DND-41 (cell line): Measurements from ENCODE around the gene RNLS.

ENCODE experiments used
- ATAC-seq: fragments of 200-7000 bp; cut with Tn5 transposase; 3 replicates; pipeline ENCODE4 v1.9.1; 2021; ENCODE audit warnings: low read depth; ENCODE audit not compliant: insufficient read depth
- DNase-seq: peaks from one replicate; pipeline ENCODE4 v3.0.0-alpha.2; 2020
- H2AFZ ChIP-seq: 2 replicates; pipeline ENCODE4 v1.6.0; 2012; ENCODE audit warnings: low read depth, low read length
- H3K27ac ChIP-seq: 2 replicates; pipeline ENCODE4 v1.5.1; 2012; ENCODE audit warnings: low read length, inconsistent platforms
- H3K27me3 ChIP-seq: fragments of 200-600 bp; sonication (generic); 2 replicates; pipeline ENCODE4 v1.6.0; 2012; ENCODE audit warnings: low read length, mild to moderate bottlenecking, inconsistent platforms; ENCODE audit not compliant: insufficient read depth, poor library complexity
- H3K36me3 ChIP-seq: 2 replicates; pipeline ENCODE4 v1.5.1; 2012; ENCODE audit warnings: low read length, inconsistent platforms; ENCODE audit not compliant: insufficient read depth
- H3K4me1 ChIP-seq: 2 replicates; pipeline ENCODE4 v1.5.1; 2012; ENCODE audit warnings: mild to moderate bottlenecking, low read length; ENCODE audit not compliant: insufficient read depth
- H3K4me2 ChIP-seq: 2 replicates; pipeline ENCODE4 v1.6.0; 2012; ENCODE audit warnings: mild to moderate bottlenecking, moderate library complexity, low read length, inconsistent platforms; ENCODE audit not compliant: insufficient read depth
- H3K4me3 ChIP-seq, 2 experiments: fragments of 200-600 bp in 1 of 2; shearing (Covaris generic) in 1 of 2; 2 replicates each; pipeline ENCODE4 v1.5.1; 2012 to 2016; ENCODE audit warnings: inconsistent platforms in 2 of 2, low read length in 2 of 2, mild to moderate bottlenecking in 2 of 2, low read depth in 1 of 2, moderate library complexity in 1 of 2
- H3K79me2 ChIP-seq: 2 replicates; pipeline ENCODE4 v1.6.0; 2012; ENCODE audit warnings: low read length, inconsistent platforms; ENCODE audit not compliant: insufficient read depth
- H3K9ac ChIP-seq: 2 replicates; pipeline ENCODE4 v1.6.0; 2012; ENCODE audit warnings: low read depth, mild to moderate bottlenecking, inconsistent platforms, low read length, moderate library complexity
- H3K9me3 ChIP-seq: 2 replicates; pipeline ENCODE4 v1.5.1; 2012; ENCODE audit warnings: low read length, moderate library complexity, mild to moderate bottlenecking, inconsistent platforms; ENCODE audit not compliant: insufficient read depth, severe bottlenecking
- H4K20me1 ChIP-seq: 2 replicates; pipeline ENCODE4 v1.6.0; 2012; ENCODE audit warnings: low read length; ENCODE audit not compliant: insufficient read depth
- CTCF ChIP-seq: IDR thresholded peaks from 2 replicates; pipeline ENCODE4 v1.5.1; 2012; ENCODE audit warnings: borderline replicate concordance, low read length, moderate library complexity, mild to moderate bottlenecking; ENCODE audit not compliant: poor library complexity, severe bottlenecking; ENCODE audit errors: extremely low read depth
- EZH2 ChIP-seq: IDR thresholded peaks from 3 replicates; pipeline ENCODE4 v1.6.1; 2012; ENCODE audit warnings: borderline replicate concordance, low read depth, mild to moderate bottlenecking, moderate library complexity, low read length, inconsistent platforms; ENCODE audit not compliant: severe bottlenecking

Gene RNLS

GRCh38 chr10:88386821-88387773, 196.0 kb downstream of the RNLS start:
- Histone ChIP-seq H3K27ac (peak overlapping the region; percentile 99), H3K4me2 (peak overlapping the region; percentile 63), H2AFZ (no peak overlapping the region), H3K9me3 (peaks cover 17% of the 10 kb centered on the region), H3K4me1 (peaks cover 94% of the 10 kb centered on the region), H3K27me3 (no peaks in the 10 kb centered on the region), H3K36me3 (0 out of 2 replicates have a peak, but pooled peaks cover under 1% of the 10 kb centered on the region), H4K20me1 (no peaks in the 10 kb centered on the region), H3K9ac (peak overlapping the region; percentile 73), H3K4me3 (peak overlapping the region in 1 of 2 experiments; percentile 36; a peak in 2 of 4 replicates), H3K79me2 (0 out of 2 replicates have a peak, but pooled peaks cover 8% of the 10 kb centered on the region)
- DNase-seq: peak; percentile 90
- ATAC-seq: peak; percentile 76
- TF ChIP-seq EZH2: no peak
- no peak for TF ChIP-seq CTCF

- TF ChIP-seq EZH2 (no peak), CTCF (no peak)
- Histone ChIP-seq H3K9ac (peak overlapping the region; percentile 73), H3K79me2 (0 out of 2 replicates have a peak, but pooled peaks cover 8% of the 10 kb centered on the region), H3K9me3 (peaks cover 20% of the 10 kb centered on the region), H3K4me2 (peak overlapping the region; percentile 63), H3K36me3 (0 out of 2 replicates have a peak, but pooled peaks cover 3% of the 10 kb centered on the region), H3K4me3 (peak overlapping the region in 1 of 2 experiments; percentile 36; a peak in 1 of 4 replicates), H3K27ac (peak overlapping the region; percentile 99), H3K27me3 (no peaks in the 10 kb centered on the region), H2AFZ (0 out of 2 replicates have a peak overlapping the region, but pooled peaks have one; percentile 20), H3K4me1 (peaks cover 86% of the 10 kb centered on the region), H4K20me1 (no peaks in the 10 kb centered on the region)
- DNase-seq (peak; percentile 26), ATAC-seq (peak; percentile 7; the same call in 1 of the 3 replicates)
These were observed 196.8 kb downstream of the RNLS start for GRCh38 chr10:88386204-88386788.

GRCh38 chr10:88385601-88386203, 197.4 kb downstream of the RNLS start:
- peak overlapping the region in 1 of 2 experiments; percentile 39; a peak in 2 of 4 replicates for H3K4me3 ChIP-seq
- H3K9me3 ChIP-seq: peaks cover 20% of the 10 kb centered on the region
- peak overlapping the region; percentile 39; the same call in 1 of the 2 replicates for H2AFZ ChIP-seq
- TF ChIP-seq EZH2 (no peak), CTCF (no peak)
- H3K79me2 ChIP-seq: 0 out of 2 replicates have a peak, but pooled peaks cover 8% of the 10 kb centered on the region
- H3K9ac ChIP-seq: peak overlapping the region; percentile 73
- H3K4me2 ChIP-seq: peak overlapping the region; percentile 63
- H3K27ac ChIP-seq: peak overlapping the region; percentile 99
- DNase-seq: peak; percentile 94
- peak; percentile 68 for ATAC-seq
- H3K36me3 ChIP-seq: 0 out of 2 replicates have a peak, but pooled peaks cover 3% of the 10 kb centered on the region
- no peaks in the 10 kb centered on the region for H3K27me3 ChIP-seq
- H3K4me1 ChIP-seq: peaks cover 80% of the 10 kb centered on the region
- H4K20me1 ChIP-seq: no peaks in the 10 kb centered on the region
